Stimulated activated CD8-positive, alpha-beta memory T cell treated with anti-CD3 and anti-CD28 coated beads, Interleukin-7, amount 100 ng/mL, for 24 hours (primary cell): ENCODE data around the gene TERB1.

ENCODE experiments used
- DNase-seq: peaks from one replicate; pipeline ENCODE4 v3.0.0-alpha.2; 2020; ENCODE audit warnings: low read depth

Gene TERB1

DNA sequence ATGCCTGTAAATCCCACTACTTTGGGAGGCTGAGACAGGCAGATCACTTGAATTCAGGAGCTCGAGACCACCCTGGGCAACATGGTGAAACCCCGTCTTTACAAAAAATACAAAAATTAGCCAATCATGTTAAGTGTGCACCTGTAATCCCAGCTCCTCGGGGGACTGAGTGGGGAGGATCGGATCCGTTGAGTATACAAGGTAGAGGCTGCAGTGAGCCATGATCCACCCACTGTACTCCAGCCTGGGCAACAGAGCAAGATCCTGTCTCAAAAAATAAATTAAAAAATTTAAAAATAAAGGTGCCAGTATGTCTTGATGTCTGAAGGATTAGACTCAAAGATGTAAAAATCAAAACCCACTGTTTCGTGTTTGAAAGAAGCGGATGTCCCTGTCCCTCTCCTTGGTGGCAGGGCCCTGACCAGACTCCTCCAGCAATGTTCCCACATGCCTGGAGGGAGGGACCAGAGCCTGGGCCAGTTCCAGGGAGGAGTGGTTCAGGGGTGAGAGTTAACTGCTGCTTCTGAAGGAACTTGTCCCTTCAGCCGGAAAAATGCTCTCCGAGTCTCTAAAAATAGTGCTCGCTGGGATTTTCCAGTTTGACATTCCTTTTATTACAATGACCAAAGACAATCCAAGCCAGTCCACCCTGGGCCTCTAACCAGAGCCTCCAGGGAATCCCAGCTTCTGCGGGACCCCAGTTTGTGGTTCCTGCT is 95.4 kb downstream of the TERB1 start:
- DNase-seq: no peak
